HG03108 (cell line): ENCODE results near the gene BICC1.

Experiments used
- ATAC-seq: cut with Tn5 transposase; IDR thresholded peaks from one replicate; pipeline ENCODE4 v1.9.1; 2021; ENCODE audit warnings: moderate library complexity; ENCODE audit not compliant: unreplicated experiment

BICC1 gene

GRCh38 chr10:58817201-58817846, 304.7 kb downstream of the BICC1 start:
- ATAC-seq: no peak

GRCh38 chr10:58818900-58819299, 306.2 kb downstream of the BICC1 start:
- no peak for ATAC-seq

DNA sequence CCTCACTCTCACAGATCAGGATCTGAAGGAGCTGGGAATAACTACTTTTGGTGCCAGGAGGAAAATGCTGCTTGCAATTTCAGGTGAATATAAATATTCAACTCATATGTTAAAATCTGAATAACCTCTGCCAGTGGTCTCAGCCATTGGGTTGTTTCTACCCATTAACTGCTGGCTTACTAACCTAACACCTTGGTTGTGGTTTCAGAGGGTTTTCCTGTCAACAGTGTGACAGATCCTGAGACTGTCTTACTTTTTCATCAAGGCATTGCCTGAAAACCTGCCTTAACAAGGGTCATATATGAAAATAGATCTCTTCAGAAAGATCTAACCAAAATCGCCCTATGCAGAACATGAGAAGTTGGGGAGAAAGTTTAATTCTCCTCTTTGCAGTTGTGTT, 307.7 kb downstream of the BICC1 start:
- ATAC-seq: no peak

DNA sequence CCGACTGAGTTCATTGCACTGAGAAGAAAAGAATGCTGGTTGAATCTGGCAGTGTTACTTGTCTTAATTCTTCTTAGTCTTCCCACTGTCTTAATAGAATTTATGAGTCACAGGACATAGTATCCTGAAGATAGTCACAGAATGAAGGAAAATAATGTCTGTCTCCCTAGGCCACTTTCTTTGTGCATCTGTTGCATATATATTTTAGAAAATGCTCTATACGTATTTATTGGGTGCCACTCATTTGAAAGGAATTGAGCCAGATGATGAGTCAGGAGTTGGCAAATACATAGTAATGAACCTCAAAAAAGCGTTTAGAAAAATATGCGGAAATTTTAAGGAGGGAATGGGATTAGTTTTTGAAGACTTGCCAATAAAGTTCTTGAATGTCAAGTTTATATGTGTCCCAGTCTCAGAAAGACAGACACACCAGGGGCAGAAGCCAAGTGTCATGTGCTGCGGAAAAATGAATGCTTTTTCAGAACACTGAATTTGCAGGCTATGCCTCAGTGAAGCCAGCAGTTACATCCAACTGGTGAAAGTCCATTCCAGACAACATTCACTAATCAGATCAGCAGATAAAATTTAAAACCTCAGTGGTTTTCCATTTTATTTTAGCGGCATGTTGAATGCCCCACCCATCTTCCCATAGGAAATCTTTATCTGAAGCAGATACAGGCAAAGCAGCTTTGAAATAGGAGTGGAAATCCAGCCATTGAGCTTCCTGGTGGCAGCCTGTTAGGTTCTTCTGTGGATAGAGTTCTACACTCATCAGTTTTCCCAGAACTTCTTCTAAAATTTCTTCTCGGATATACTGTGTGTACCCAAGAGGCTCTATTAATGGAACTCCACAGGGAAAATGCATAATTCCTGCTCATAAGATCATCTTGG, 308.4 kb downstream of the BICC1 start:
- ATAC-seq: no peak

DNA sequence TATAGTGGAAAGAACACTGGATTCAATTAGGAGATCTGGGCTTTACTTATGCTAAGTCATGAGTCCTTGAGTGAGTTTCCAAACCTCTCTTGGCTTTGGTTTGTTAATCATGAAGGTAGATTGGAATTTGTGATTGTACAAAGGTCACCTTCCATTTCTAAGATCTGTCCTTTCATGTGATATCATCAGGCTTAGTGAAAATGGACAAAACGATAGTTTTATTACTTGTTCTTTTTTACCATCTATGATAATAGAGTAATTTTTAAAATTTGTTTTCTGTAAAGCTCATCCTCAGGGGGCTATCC, 309.0 kb downstream of the BICC1 start:
- ATAC-seq: no peak

DNA sequence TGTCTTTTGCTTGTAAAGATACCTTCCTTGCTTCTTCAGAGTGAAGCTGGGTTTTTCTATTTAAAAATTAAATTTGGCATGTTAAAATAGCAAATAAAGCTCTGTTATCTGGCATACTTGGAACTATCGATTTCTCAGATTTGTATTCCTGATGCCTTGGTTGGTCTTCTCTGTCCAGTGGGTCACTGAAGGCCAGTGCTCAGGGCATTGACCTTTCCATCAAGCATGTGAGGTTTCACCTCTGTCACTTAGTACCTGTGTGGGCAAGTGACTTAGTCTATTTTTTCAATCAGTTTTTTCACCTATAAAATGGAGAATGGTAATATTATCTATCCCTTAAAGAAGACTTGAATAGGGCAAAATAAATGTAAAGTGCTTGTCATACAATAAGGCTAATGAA, 311.3 kb downstream of the BICC1 start:
- ATAC-seq: no peak

DNA sequence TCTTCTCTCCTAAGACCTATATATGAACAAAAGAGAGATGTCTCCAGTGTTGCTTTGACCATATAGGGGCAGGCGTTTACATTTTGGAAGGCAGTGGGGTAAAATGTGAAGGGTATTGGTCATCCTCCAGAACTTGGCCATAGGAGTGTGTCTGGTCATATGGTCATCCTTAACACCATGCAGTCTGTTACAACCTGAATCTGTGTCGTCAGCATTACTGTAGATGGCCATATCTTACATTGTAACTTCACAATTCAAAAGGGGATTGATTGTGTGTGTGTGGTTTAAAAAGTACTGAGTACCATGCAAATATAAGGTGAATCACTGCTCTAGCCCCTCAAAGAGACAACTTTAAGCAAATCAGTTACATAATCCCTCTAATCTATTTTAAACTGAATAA, 311.7 kb downstream of the BICC1 start:
- no peak for ATAC-seq

DNA sequence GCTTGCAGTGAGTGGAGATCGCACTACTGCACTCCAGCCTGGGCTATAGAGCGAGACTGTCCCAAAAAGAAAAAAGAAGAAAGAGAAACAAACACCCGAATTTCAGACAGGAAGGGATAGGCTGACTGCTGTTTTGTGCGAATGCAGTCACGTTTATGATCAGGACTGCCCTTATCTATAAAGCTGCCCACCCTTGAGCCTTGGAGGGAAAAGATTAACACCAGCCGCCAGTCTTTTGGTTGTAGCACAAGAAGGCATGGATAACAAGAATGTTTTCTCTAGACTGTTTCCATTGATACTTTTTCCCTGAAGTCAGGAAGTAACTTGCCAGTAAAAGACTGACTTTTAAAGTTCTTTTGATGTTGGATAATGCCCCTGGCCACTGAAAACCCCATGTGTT, 314.0 kb downstream of the BICC1 start:
- ATAC-seq: no peak

DNA sequence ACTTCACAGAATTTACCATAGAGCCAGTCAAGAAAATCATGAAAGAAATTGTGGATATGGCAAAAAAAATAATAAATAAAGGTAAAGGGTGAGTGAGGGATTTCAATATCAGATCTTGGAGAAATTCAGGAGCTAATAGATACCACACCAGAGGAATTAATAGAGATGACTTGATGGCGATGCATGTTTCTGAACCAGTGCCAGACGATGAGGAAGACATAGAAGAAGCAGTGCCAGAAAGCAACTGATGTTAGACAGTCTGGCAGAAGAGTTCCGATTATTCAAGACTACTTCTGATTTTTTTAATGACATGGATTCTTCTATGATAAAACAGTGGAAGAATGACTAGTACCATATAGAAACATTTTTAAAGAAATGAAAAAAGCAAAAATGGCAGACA, 314.7 kb downstream of the BICC1 start:
- ATAC-seq: no peak

- no peak for ATAC-seq
Observed at GRCh38 chr10:58829839-58830238, 317.2 kb downstream of the BICC1 start.

GRCh38 chr10:58830697-58831096, 318.0 kb downstream of the BICC1 start:
- ATAC-seq: no peak

DNA sequence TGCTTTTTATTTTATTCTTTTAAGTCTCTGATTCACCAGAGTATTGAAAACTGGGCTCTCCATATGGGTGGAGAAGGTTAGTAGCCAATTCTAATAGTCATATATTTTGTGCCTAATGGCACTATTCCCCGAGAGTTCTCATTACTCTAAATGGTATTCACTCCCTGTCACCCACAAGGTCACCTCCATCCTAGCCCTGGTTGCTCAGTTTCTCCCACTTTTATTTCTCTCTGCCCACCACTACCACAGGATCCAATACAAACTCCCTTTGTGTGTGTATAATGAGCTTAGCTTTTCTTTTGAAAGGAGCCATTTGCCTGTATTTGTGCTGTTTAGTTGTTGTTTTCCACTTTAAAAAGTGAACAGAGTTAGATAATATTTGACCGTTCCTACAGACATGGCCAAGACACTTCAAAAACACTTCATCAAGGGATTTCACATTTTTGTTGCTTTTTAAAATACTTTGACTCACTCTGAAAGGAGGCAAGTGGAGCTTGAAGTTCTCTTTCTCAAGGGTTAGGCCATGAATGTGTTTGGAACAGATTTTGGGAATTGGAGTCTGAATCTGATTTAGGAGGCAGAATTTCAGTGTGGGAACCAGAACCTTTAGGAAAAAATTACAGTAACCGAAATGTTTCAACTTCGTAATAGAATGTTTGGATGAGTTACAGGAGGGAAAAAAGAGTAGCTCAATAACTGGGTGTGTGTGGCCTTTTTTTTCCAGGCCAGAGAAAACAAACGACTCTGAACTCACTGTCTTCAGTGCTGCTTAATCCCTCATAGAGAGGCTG, 321.3 kb downstream of the BICC1 start:
- no peak for ATAC-seq

DNA sequence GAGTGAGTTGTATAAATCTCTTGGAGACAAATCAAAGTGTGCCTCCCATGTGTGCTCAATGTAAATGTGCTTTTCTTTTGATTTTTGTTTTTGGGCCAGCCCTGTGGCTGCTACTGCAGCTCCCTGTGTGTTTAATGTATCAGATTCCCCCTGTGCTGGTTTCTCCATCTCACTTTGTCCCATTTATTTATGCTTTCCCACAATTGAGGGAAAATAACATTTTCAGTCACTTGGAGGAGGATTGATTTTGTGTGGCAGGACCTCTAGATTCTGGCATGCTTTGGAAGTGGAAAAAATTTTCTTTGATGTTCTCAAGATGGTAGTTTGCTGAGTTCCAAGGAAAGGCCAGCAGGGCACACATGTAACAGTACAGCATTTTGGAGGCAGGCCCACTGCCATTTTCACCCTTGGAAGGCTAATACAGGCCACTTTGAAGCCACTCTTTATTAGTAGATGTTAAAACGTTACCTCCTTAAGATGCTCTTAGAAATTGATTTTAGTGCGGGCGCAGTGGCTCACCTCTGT, 323.6 kb downstream of the BICC1 start:
- no peak for ATAC-seq

GRCh38 chr10:58836991-58837575, 324.4 kb downstream of the BICC1 start:
- no peak for ATAC-seq

DNA sequence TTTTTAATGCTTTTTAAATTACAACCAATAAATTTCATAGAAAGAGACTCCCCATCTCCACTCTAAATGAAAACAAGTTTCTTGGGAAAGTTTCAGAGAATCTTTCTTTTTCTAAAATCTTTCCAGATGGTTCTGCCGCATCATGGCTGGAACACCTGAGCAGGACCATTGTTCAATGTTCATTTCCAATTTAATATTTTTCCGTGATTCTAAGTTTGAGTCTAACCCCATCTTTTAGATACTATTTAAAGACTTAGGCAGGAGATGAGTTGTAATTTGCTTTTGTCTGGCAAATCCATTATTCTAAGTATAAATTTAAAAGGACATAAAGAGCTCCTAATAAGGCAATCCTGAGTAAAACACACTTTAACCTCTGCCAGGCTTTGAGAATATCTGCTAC, 325.2 kb downstream of the BICC1 start:
- no peak for ATAC-seq

GRCh38 chr10:58838561-58839208, 326.0 kb downstream of the BICC1 start:
- ATAC-seq: no peak

DNA sequence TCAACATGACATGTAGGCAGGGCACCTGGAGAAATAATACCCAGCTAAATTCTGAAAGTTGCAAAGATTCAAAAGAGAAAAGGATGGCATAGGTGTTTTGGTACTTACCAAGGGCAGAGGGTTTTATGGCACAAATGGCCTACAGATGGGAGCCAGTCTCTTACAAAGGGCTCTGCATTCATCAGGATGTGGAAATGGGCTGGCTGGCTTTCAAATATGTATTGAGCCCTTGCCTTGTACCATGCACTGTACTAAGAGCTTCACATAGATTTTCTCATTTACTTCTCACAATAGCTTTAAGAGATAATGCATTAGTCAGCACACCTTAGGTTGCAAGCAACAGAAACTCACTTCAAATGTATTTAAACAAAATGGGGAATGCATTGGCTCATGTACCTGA, 327.1 kb downstream of the BICC1 start:
- no peak for ATAC-seq

DNA sequence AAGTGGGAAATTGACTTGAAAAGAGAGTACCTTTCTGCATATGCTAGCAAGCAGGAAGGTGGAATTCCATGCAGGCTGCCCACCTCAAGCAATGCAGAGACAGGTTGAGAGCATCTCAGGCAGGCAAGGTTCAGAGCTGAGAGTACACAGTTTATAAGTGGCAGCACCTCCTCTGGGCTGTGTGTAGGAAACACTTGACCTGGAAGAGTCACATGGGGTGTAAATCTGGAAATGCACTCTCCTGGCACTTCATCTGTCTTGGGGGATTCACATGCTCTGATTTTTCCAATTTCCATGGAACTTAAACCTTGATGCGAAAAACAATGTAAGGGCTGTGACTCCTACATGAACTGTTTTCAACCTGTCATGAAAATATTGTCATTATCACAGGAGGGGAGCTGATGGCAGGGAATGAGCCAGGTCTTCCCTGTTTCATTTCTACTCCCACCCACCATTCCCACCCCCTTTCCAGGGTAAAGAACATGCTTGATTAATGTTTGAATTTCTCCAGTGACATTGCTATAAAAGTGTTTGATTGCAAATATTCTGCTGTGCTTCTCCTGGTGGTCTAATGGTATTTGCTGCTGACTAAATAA, 328.3 kb downstream of the BICC1 start:
- no peak for ATAC-seq

DNA sequence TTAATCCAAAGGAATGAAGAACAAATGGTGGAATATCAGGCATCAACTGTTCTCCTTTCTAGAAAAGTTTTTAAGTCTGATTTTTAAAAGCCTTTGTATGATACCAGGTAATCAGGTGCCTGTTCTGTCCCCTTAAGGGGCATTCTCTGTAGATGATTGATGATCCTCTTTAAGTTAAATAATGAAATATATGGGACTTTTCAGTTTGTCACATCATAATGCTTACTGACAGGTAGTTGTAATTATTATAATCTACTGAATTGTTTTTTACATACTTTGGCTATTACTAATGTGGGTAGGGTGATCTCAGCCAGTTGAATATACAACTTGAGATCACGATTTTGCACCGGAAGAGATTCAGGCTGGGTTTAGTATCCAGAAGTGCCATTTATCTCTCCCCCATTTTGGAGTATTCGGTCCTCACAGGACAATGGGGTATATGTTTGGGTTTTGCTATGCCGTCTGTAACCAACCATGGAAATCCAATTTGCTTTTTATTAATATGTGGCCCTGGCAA, 330.2 kb downstream of the BICC1 start:
- ATAC-seq: no peak

DNA sequence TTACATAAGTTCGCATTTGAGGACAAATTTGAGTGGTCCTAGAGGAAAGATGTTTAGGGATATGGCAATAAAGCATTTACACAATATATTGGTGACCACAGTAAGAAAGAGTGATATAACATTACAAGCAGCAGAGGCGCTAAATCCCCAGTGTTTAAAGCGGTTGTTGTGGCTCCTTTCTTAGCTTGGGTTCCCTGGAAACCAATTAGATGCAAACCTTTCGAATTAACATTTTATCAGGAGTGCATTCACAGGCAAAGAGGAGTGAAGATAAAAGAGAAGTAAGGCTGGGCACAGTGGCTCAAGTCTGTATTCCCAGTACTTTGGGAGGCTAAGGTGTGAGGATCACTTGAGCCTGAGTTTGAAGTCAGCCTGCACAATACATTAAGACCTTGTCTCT, 331.1 kb downstream of the BICC1 start:
- ATAC-seq: no peak
